ENCODE measurements around the gene PDHX. TPM values are rescaled to one million over a fixed set of nuclear protein-coding genes. Genes with fewer than 3 reads are reported as not detected.

PDHX gene
- polyA plus RNA-seq, 1 donor (not counting 4 experiments of a cell fraction or from before 2014, with no cell fraction given), result 28.5 TPM

DNA sequence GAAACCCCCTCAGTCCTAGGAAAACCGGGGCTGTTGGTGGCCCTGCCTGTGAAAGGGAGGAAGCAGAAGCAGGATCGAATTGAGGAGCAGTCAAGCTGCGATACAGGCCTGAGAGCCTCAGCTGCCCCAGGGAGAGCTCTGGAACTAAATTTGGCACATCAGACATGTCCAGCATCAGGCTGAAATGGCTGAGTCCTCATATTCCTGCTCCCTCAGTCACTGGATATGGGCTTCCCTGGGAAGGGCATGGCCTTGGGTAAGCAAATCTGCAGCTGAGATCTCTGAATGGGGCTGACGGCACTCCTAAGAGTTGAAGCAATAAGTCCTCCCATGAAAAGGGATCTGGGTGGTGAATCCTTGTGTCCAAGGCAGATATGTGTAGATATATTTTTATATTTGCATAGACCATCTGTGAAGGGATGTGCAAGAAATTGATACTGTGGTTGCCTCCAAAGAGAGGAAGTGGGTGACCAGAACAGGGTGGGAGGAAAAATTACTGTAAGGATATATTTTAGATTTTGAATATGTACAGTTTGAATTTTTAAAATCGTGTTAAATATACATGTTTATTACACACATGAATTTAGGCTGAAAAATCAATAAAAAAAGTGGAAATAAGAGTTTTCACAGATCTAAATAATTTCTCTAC, 45.7 kb upstream of the PDHX start:
- FAIRE-seq (no peak), DNase-seq (ENCODE audit: low read depth, low spot score) (no peak)
- Histone ChIP-seq H3K27ac (ENCODE audit: control insufficient read depth, insufficient read depth, low read length) (no peak overlapping the region), H3K9ac (ENCODE audit: control insufficient read depth, extremely low read depth, insufficient read depth, low read length) (no peak overlapping the region), H3K4me2 (ENCODE audit: control insufficient read depth, extremely low read depth, insufficient read depth, low read depth, low read length) (no peak overlapping the region), H3K79me2 (ENCODE audit: control insufficient read depth, insufficient read depth, low read length) (no peaks in the 10 kb centered on the region), H2AFZ (ENCODE audit: control insufficient read depth, low read length) (no peak overlapping the region), H3K9me3 (ENCODE audit: control insufficient read depth, low read depth, low read length) (no peaks in the 10 kb centered on the region), H4K20me1 (ENCODE audit: control insufficient read depth, extremely low read depth, insufficient read depth, low read length) (no peaks in the 10 kb centered on the region), H3K36me3 (ENCODE audit: control insufficient read depth in 2 of 2, extremely low read depth in 1 of 2, insufficient read depth in 2 of 2, low read length in 2 of 2) (no peaks in the 10 kb centered on the region), H3K4me1 (ENCODE audit: control insufficient read depth, extremely low read depth, insufficient read depth, low read length) (no peaks in the 10 kb centered on the region), H3K4me3 (ENCODE audit: control insufficient read depth in 2 of 3, extremely low read depth in 1 of 3, insufficient read depth in 2 of 3, low read depth in 1 of 3, low read length in 3 of 3) (no peak overlapping the region), H3K9me1 (ENCODE audit: control insufficient read depth, extremely low read depth, insufficient read depth, low read length) (no peaks in the 10 kb centered on the region), H3K27me3 (ENCODE audit: control insufficient read depth, extremely low read depth, insufficient read depth, low read length) (no peaks in the 10 kb centered on the region)
- TF ChIP-seq EZH2 (IDR thresholded peaks at IDR 0.05; ENCODE audit: low read length) (no peak), CTCF (optimal IDR thresholded peaks at IDR 0.05 in 1 of 3, IDR thresholded peaks at IDR 0.05 in 1 of 3, conservative IDR thresholded peaks at IDR 0.05 in 1 of 3; ENCODE audit: extremely low read depth in 1 of 3, insufficient read depth in 2 of 3, low read length in 3 of 3) (no peak)
- dilution Hi-C loops (cut with MboI; ENCODE audit: extremely low pct_ligation_motif_present, low sequenced_read_pairs), result no loop called here

DNA sequence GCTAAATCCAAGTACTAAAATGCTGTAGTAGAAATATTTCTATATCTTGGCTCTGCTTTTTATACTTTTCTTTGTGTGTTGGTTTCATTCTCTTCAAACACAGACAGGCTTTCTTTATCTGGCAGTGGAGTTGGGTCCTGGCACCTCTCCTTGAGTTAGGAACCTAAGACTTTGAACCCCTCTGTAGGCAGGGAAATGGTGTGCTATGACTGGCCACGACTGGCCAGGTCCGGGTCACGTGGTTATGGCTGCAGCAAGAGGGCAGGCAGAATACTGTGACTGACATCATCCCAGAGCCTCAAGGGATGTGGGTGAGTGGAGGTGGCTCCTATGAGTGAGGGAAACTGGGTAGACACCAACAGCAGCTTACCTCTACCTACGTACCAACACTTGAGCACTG, 42.2 kb upstream of the PDHX start:
- dilution Hi-C loops (cut with MboI; ENCODE audit: extremely low pct_ligation_motif_present, low sequenced_read_pairs), result no loop called here
- no peak overlapping the region for H3K27ac ChIP-seq (ENCODE audit: control insufficient read depth, insufficient read depth, low read length)
- FAIRE-seq, result no peak

More for the DNA sequence above, 42.2 kb upstream of the PDHX start:
- no peak for TF ChIP-seq EZH2 (IDR thresholded peaks at IDR 0.05; ENCODE audit: low read length)
- TF ChIP-seq CTCF (optimal IDR thresholded peaks at IDR 0.05 in 1 of 3, IDR thresholded peaks at IDR 0.05 in 1 of 3, conservative IDR thresholded peaks at IDR 0.05 in 1 of 3; ENCODE audit: extremely low read depth in 1 of 3, insufficient read depth in 2 of 3, low read length in 3 of 3), result no peak
- no peaks in the 10 kb centered on the region for H3K9me3 ChIP-seq (ENCODE audit: control insufficient read depth, low read depth, low read length)
- no peak overlapping the region for H3K4me3 ChIP-seq (ENCODE audit: control insufficient read depth in 2 of 3, extremely low read depth in 1 of 3, insufficient read depth in 2 of 3, low read depth in 1 of 3, low read length in 3 of 3)
- H3K27me3 ChIP-seq (ENCODE audit: control insufficient read depth, extremely low read depth, insufficient read depth, low read length), result no peaks in the 10 kb centered on the region
- H3K4me1 ChIP-seq (ENCODE audit: control insufficient read depth, extremely low read depth, insufficient read depth, low read length), result no peaks in the 10 kb centered on the region
- DNase-seq (ENCODE audit: low read depth, low spot score), result no peak
- no peak overlapping the region for H3K4me2 ChIP-seq (ENCODE audit: control insufficient read depth, extremely low read depth, insufficient read depth, low read depth, low read length)
- H3K36me3 ChIP-seq (ENCODE audit: control insufficient read depth in 2 of 2, extremely low read depth in 1 of 2, insufficient read depth in 2 of 2, low read length in 2 of 2), result no peaks in the 10 kb centered on the region
- H4K20me1 ChIP-seq (ENCODE audit: control insufficient read depth, extremely low read depth, insufficient read depth, low read length), result no peaks in the 10 kb centered on the region
- no peak overlapping the region for H2AFZ ChIP-seq (ENCODE audit: control insufficient read depth, low read length)
- H3K79me2 ChIP-seq (ENCODE audit: control insufficient read depth, insufficient read depth, low read length), result no peaks in the 10 kb centered on the region
- H3K9me1 ChIP-seq (ENCODE audit: control insufficient read depth, extremely low read depth, insufficient read depth, low read length), result no peaks in the 10 kb centered on the region
- no peak overlapping the region for H3K9ac ChIP-seq (ENCODE audit: control insufficient read depth, extremely low read depth, insufficient read depth, low read length)

Data from keratinocyte (primary cell).